Activated CD8-positive, alpha-beta T cell treated with anti-CD3 and anti-CD28 coated beads, Interleukin-2, amount 10 ng/mL, durations not matched to agents 7 days and 5 days (primary cell): ENCODE data around the gene CRIM1. TPM values are rescaled to one million over a fixed set of nuclear protein-coding genes. Genes with fewer than 3 reads are reported as not detected.

Experiments
- ATAC-seq: fragments of 150-1000 bp; cut with Tn5 transposase; one replicate; pipeline ENCODE4 v1.10.0; 2021; ENCODE audit warnings: moderate library complexity
- CTCF ChIA-PET: fragments of 350-600 bp; sonication (Branson Sonifier 250); formaldehyde crosslinking; loops from one replicate; lab custom pipeline; 2021; ENCODE audit warnings: antibody characterized with exemption; lab: Charles Lee
- POLR2A ChIA-PET: fragments of 350-600 bp; sonication (Branson Sonifier 250); formaldehyde crosslinking; loops from one replicate; lab custom pipeline; 2021; ENCODE audit warnings: antibody characterized with exemption; lab: Charles Lee
- DNase-seq: peaks from one replicate; pipeline ENCODE4 v3.0.0-alpha.2; 2020
- H3K27ac Mint-ChIP-seq: one replicate; pipeline ENCODE4 v1.8.0; 2021; ENCODE audit warnings: mild to moderate bottlenecking, mixed read lengths
- H3K27me3 Mint-ChIP-seq: one replicate; pipeline ENCODE4 v1.8.0; 2021; ENCODE audit warnings: low read depth, mixed read lengths
- H3K36me3 Mint-ChIP-seq: one replicate; pipeline ENCODE4 v1.8.0; 2021; ENCODE audit warnings: low read depth, mixed read lengths
- H3K4me1 Mint-ChIP-seq: one replicate; pipeline ENCODE4 v1.8.0; 2021; ENCODE audit warnings: low read depth, mixed read lengths
- H3K4me3 Mint-ChIP-seq: one replicate; pipeline ENCODE4 v1.8.0; 2021; ENCODE audit warnings: mild to moderate bottlenecking, mixed read lengths
- H3K9me3 Mint-ChIP-seq: one replicate; pipeline ENCODE4 v1.8.0; 2022; ENCODE audit warnings: mixed read lengths; ENCODE audit not compliant: insufficient read depth
- total RNA-seq, 2 experiments: library from RNA; stranded (reverse); gene quantifications; one replicate each; pipeline ENCODE4 v1.2.3, GENCODE V29; 2021

CRIM1 gene
- total RNA-seq, 2 experiments from 2014 or later: 3.7 to 4.4 TPM

DNA sequence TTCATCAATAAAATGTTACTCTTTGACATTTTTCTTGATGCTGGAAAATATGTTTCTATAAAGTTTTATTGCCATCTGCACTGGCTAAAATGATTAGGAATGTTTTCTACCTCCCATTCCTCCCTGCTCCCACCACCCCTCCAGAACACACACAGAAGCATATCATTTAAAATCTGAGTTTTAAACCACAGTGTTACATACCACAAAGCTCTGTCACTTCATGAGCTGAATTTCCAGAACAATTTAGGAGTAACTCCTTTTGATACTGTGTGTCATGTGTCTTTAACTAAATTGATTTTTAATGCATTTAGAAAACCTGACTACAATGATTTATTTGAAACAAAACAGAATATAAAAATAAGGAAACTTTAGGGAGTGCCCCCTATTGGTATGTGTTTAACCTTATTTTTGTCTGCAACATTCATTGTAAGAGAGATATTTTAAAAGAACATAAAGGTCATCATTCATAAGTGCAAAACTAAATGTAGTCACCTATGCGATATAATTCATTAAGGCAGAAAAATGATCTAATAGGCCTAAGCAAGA, 190.4 kb downstream of the CRIM1 start:
- DNase-seq: no peak
- no peak for ATAC-seq
- CTCF ChIA-PET: no interaction called here
- Mint-ChIP-seq H3K36me3 (peaks cover 18% of the 10 kb centered on the region), H3K27ac (no peak overlapping the region), H3K9me3 (no peaks in the 10 kb centered on the region), H3K4me3 (no peak overlapping the region), H3K4me1 (peaks cover 12% of the 10 kb centered on the region), H3K27me3 (no peaks in the 10 kb centered on the region)
- POLR2A ChIA-PET: no interaction called here

DNA sequence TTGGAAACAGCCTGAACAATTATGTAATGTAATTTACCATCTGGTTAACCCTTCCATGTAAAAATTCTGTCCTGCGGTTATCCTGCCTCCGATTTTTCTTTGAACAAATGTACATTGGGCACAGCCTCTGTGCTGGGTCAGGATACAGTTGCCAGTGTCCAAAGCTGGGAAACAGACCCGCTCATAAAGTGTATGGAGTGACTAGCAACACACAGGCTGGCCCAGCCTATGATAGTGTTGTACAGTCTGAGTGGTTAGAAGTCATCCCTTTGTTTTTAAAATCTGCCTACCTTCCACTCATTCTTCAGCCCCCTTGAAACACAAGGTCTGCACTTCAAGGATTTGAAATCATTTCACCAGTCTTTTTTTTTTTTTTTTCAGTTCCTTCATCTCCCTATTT, 192.3 kb downstream of the CRIM1 start:
- H3K9me3 Mint-ChIP-seq: no peaks in the 10 kb centered on the region
- no peaks in the 10 kb centered on the region for H3K27me3 Mint-ChIP-seq
- H3K27ac Mint-ChIP-seq: no peak overlapping the region
- ChIA-PET CTCF (no interaction called here), POLR2A (no interaction called here)
- no peak for ATAC-seq
- H3K36me3 Mint-ChIP-seq: peaks cover 26% of the 10 kb centered on the region
- no peak overlapping the region for H3K4me3 Mint-ChIP-seq
- DNase-seq: no peak
- peaks cover 12% of the 10 kb centered on the region for H3K4me1 Mint-ChIP-seq

DNA sequence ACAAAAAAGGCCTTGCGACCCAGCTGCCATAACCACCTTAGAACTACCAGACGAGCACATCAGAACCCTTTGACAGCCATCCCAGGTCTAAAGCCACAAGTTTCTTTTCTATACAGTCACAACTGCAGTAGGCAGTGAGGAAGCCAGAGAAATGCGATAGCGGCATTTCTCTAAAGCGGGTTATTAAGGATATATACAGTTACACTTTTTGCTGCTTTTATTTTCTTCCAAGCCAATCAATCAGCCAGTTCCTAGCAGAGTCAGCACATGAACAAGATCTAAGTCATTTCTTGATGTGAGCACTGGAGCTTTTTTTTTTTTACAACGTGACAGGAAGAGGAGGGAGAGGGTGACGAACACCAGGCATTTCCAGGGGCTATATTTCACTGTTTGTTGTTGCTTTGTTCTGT, 193.6 kb downstream of the CRIM1 start:
- DNase-seq (no peak), ATAC-seq (peak; percentile 53)
- peak overlapping the region; percentile 62 for H3K27ac Mint-ChIP-seq
- peaks cover 12% of the 10 kb centered on the region for H3K4me1 Mint-ChIP-seq
- H3K27me3 Mint-ChIP-seq: no peaks in the 10 kb centered on the region
- POLR2A ChIA-PET: no interaction called here
- peaks cover 28% of the 10 kb centered on the region for H3K36me3 Mint-ChIP-seq
- CTCF ChIA-PET: interaction anchor here (1.0 kb wide), 1 partner anchor 115 kb away, joined by 5 read pairs; no protein-coding TSS in a partner anchor
- no peak overlapping the region for H3K4me3 Mint-ChIP-seq
- H3K9me3 Mint-ChIP-seq: no peaks in the 10 kb centered on the region

DNA sequence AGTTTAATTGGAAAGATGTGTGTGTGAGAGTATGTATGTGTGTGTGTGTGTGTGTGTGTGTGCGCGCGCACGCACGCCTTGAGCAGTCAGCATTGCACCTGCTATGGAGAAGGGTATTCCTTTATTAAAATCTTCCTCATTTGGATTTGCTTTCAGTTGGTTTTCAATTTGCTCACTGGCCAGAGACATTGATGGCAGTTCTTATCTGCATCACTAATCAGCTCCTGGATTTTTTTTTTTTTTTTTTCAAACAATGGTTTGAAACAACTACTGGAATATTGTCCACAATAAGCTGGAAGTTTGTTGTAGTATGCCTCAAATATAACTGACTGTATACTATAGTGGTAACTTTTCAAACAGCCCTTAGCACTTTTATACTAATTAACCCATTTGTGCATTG, 194.4 kb downstream of the CRIM1 start:
- Mint-ChIP-seq H3K9me3 (no peaks in the 10 kb centered on the region), H3K27ac (no peak overlapping the region), H3K4me1 (peaks cover 12% of the 10 kb centered on the region), H3K4me3 (no peak overlapping the region), H3K36me3 (peaks cover 30% of the 10 kb centered on the region), H3K27me3 (no peaks in the 10 kb centered on the region)
- no peak for DNase-seq
- ChIA-PET CTCF (no interaction called here), POLR2A (no interaction called here)
- no peak for ATAC-seq

DNA sequence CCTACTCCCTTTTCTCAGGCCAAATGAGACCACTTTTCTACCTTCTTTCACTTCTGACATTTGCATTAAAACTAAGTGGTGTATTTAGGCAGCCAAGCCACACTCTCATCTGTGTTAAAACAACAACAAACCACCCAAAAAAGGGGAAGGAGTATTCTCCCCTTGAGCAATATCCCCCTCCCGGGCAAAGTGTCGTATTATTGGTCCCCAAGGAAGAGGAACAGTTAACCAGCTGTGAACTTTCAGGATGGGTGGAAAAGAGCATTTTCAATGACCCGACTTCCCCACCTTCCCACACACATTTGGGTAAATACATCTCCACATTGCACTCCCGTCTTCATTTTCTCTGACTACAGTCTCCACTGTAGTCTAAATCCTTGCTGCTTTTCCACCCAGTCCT, 198.1 kb downstream of the CRIM1 start:
- ChIA-PET CTCF (interaction anchor here (1.0 kb wide), 1 partner anchor 32 kb away, joined by 3 read pairs; no protein-coding TSS in a partner anchor), POLR2A (no interaction called here)
- peaks cover 24% of the 10 kb centered on the region for H3K36me3 Mint-ChIP-seq
- ATAC-seq (no peak), DNase-seq (no peak)
- H3K4me1 Mint-ChIP-seq: peaks cover 12% of the 10 kb centered on the region
- no peak overlapping the region for H3K4me3 Mint-ChIP-seq
- H3K27me3 Mint-ChIP-seq: no peaks in the 10 kb centered on the region
- H3K27ac Mint-ChIP-seq: no peak overlapping the region
- H3K9me3 Mint-ChIP-seq: no peaks in the 10 kb centered on the region

DNA sequence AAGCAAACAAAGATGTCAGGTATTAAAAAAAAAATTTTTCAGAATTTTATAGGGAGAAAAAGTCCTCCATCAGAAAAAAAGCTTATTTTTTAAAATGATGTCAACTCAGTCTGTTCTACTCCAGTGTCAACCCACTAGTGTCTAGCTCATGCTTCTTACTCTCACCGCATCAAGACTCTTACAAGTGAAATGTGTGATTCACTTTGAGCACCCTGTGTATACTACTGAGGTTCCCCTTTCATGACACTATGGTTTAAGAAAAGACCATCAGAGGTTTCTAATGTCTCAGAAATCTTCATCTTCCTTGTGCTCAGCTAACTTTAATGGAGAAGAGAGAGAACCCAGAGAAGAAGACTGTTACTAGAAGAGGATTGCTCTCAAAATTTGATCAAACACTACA, 199.0 kb downstream of the CRIM1 start:
- no peaks in the 10 kb centered on the region for H3K27me3 Mint-ChIP-seq
- POLR2A ChIA-PET: interaction anchor here (1.0 kb wide), 1 partner anchor 24 kb away, joined by 3 read pairs; no protein-coding TSS in a partner anchor
- H3K36me3 Mint-ChIP-seq: peaks cover 25% of the 10 kb centered on the region
- H3K27ac Mint-ChIP-seq: no peak overlapping the region
- peaks cover 4% of the 10 kb centered on the region for H3K4me1 Mint-ChIP-seq
- no peak overlapping the region for H3K4me3 Mint-ChIP-seq
- no peaks in the 10 kb centered on the region for H3K9me3 Mint-ChIP-seq
- ATAC-seq (no peak), DNase-seq (no peak)
- CTCF ChIA-PET: interaction anchor here (1.0 kb wide), 1 partner anchor 31 kb away, joined by 3 read pairs; no protein-coding TSS in a partner anchor

DNA sequence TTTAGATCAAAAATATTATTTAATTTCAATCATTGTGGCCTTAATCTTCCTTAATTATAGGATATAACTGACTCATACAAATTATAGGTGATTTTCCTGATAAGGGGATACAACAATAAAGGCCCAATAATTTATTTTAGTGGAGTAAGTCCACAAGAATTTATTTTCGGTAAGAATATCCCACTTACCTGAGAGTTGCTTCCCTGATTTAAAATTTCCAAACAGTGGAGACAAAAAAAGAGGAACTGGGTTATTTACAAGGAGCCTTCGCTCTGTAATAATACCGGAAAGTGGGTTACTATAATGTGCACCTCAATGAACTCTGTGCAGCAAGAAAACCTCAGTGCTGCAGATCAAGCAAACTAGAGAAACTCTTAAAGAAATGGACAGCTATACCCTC, 200.2 kb downstream of the CRIM1 start:
- DNase-seq (no peak), ATAC-seq (no peak)
- Mint-ChIP-seq H3K4me1 (no peaks in the 10 kb centered on the region), H3K4me3 (no peak overlapping the region), H3K27ac (no peak overlapping the region), H3K9me3 (no peaks in the 10 kb centered on the region), H3K36me3 (peaks cover 22% of the 10 kb centered on the region), H3K27me3 (no peaks in the 10 kb centered on the region)
- ChIA-PET CTCF (no interaction called here), POLR2A (interaction anchor here (1.5 kb wide), 1 partner anchor 17 kb away, joined by 5 read pairs; no protein-coding TSS in a partner anchor)

DNA sequence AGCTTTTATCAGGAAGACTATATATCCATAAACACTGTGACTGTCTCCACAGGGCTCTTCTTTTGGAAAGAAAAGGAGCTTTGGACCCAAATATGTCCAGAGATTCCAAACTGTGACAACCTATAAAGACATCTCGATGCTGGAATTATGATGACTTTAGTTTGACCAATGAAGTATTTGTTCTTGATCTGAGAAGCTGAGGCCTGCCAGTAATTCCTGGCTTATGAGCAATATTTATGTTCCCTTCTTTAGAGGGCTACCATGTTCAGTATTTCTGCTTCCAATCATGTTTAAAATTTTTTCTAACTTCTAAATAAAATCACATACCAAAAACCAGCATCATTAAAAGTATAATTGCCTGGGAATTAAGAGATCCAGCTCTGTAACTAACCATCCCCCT, 201.3 kb downstream of the CRIM1 start:
- ATAC-seq (no peak), DNase-seq (no peak)
- H3K36me3 Mint-ChIP-seq: peaks cover 18% of the 10 kb centered on the region
- H3K4me1 Mint-ChIP-seq: no peaks in the 10 kb centered on the region
- H3K4me3 Mint-ChIP-seq: no peak overlapping the region
- no peaks in the 10 kb centered on the region for H3K27me3 Mint-ChIP-seq
- H3K9me3 Mint-ChIP-seq: no peaks in the 10 kb centered on the region
- ChIA-PET POLR2A (interaction anchor here (1.5 kb wide), 1 partner anchor 19 kb away, joined by 5 read pairs; no protein-coding TSS in a partner anchor), CTCF (interaction anchor here (0.5 to 1.0 kb wide), 2 partner anchors 26 to 229 kb away, joined by 3 read pairs; no protein-coding TSS in a partner anchor)
- H3K27ac Mint-ChIP-seq: no peak overlapping the region

DNA sequence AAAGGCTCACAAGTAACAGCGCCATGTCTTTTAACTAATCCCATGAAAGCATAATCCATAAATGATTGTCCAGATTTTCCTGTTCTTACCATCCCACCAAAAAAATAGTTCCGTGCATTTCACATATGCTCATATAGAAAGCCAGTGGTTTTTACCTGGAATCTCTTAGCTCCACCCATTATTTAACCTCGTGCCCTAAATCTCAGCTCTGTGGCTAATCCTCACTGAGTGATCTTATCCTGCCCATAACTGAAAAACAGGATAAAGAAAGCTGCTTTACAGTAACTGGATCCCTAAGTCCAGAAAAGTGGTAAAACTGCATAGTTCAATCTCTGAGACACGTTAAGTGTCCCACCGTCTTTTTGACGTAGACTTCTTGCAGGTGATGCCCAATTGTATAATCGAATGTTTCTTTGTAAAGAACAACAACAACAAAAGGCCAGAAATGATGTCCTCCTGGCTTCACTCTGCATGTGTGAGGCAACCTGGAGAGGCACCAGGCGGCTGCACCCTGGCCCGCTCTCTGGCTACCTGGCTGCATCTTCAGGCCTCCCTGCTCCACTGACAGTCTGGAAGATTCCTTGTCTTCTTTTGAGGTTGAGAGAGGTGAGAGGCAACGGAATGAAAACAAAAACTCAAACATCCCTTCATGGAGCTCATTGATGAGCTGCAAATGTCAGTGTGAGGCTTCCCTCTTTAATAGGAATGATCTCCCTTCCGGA, 203.8 kb downstream of the CRIM1 start:
- ChIA-PET CTCF (no interaction called here), POLR2A (no interaction called here)
- H3K27me3 Mint-ChIP-seq: no peaks in the 10 kb centered on the region
- no peak for DNase-seq
- no peak overlapping the region for H3K27ac Mint-ChIP-seq
- H3K4me1 Mint-ChIP-seq: peaks cover 5% of the 10 kb centered on the region
- no peaks in the 10 kb centered on the region for H3K9me3 Mint-ChIP-seq
- peaks cover 15% of the 10 kb centered on the region for H3K36me3 Mint-ChIP-seq
- no peak for ATAC-seq
- no peak overlapping the region for H3K4me3 Mint-ChIP-seq

DNA sequence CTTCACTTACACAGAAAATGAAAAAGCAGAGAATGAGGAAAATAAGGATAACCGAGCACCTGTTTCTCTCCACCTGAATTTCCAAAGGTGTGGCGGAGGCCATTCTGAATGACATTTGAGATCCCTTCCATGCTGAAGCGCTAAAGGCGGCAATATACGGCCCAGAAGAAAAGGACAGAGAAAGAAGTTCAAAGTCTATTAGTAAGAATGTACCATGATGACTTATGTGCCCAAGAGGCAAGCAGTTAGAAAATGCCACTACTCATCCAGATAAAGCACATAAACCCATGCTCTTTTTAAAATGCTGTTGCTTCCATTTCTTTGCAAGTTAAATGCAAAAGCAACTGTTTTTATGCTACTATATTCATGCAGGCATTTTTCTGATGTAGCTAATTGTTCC, 205.1 kb downstream of the CRIM1 start:
- ChIA-PET POLR2A (no interaction called here), CTCF (no interaction called here)
- no peaks in the 10 kb centered on the region for H3K9me3 Mint-ChIP-seq
- H3K36me3 Mint-ChIP-seq: peaks cover 12% of the 10 kb centered on the region
- no peaks in the 10 kb centered on the region for H3K27me3 Mint-ChIP-seq
- peaks cover 5% of the 10 kb centered on the region for H3K4me1 Mint-ChIP-seq
- ATAC-seq (no peak), DNase-seq (no peak)
- no peak overlapping the region for H3K27ac Mint-ChIP-seq
- H3K4me3 Mint-ChIP-seq: no peak overlapping the region

DNA sequence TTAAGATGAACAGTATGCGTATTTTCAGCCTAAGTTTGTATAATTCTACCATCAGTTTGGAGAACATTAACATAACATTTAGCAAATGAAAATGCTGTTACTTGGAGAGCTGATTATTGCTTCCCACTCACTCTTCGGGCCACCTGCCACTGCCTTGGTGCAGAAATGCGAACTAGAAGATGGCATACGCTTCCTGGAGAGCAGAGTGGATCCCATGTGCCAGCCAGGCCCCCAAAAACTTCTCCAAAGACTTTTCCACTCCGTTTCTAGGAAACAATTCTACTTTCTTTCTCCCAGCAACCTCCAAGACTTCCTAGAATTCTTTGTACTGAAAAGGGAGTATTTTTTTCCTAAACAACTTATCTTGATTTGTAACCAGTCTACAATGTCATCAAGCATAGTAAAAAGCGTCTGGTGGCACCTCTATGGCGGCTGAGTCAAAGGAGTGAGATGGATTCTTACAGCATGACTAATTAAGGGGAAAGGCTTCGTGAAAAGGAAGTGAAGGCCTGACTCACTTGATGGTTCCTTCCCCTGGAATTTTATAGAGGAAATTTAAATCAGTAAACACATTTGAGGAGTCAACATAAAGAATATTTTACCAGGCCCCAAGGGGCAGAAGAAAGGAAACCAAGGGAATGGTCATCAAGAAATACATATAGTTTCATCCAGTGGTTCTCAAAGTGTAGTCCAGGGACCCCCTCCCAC, 205.8 kb downstream of the CRIM1 start:
- ATAC-seq (no peak), DNase-seq (no peak)
- Mint-ChIP-seq H3K27ac (no peak overlapping the region), H3K4me1 (peaks cover 5% of the 10 kb centered on the region), H3K4me3 (no peak overlapping the region), H3K9me3 (no peaks in the 10 kb centered on the region), H3K27me3 (no peaks in the 10 kb centered on the region), H3K36me3 (peaks cover 12% of the 10 kb centered on the region)
- CTCF ChIA-PET: no interaction called here
- POLR2A ChIA-PET: no interaction called here

DNA sequence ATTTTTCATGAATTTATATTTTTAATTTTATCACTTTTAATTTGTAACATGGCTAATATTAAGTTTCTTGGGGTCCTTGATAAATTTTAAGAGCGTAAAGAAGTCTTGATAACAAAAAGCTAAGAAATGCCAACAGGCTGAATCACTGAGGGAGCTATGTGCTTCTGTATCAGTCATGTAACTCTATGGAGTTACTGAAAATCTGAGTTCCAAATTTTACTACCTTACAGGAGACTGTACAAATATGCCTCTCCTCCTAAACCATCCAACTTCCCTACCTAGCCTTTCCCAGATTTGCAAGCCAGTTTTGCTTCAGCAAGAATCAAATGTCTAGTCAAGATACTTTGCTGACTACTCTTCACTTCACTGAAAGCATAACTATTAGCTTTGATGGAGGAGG, 206.7 kb downstream of the CRIM1 start:
- ATAC-seq (no peak), DNase-seq (no peak)
- CTCF ChIA-PET: interaction anchor here (1.0 kb wide), 1 partner anchor 55 kb away, joined by 3 read pairs; no protein-coding TSS in a partner anchor

More for the DNA sequence above, 206.7 kb downstream of the CRIM1 start:
- H3K27ac Mint-ChIP-seq: no peak overlapping the region
- no peaks in the 10 kb centered on the region for H3K27me3 Mint-ChIP-seq
- POLR2A ChIA-PET: no interaction called here
- H3K36me3 Mint-ChIP-seq: peaks cover 12% of the 10 kb centered on the region
- no peak overlapping the region for H3K4me3 Mint-ChIP-seq
- H3K4me1 Mint-ChIP-seq: peaks cover 5% of the 10 kb centered on the region
- H3K9me3 Mint-ChIP-seq: no peaks in the 10 kb centered on the region
